Femur (tissue), 1 donor: ENCODE results near the gene GPRASP2.

Source experiments
- DNase-seq: peaks from one replicate; pipeline ENCODE4 v3.0.0-alpha.2; 2017

The GPRASP2 gene

DNA sequence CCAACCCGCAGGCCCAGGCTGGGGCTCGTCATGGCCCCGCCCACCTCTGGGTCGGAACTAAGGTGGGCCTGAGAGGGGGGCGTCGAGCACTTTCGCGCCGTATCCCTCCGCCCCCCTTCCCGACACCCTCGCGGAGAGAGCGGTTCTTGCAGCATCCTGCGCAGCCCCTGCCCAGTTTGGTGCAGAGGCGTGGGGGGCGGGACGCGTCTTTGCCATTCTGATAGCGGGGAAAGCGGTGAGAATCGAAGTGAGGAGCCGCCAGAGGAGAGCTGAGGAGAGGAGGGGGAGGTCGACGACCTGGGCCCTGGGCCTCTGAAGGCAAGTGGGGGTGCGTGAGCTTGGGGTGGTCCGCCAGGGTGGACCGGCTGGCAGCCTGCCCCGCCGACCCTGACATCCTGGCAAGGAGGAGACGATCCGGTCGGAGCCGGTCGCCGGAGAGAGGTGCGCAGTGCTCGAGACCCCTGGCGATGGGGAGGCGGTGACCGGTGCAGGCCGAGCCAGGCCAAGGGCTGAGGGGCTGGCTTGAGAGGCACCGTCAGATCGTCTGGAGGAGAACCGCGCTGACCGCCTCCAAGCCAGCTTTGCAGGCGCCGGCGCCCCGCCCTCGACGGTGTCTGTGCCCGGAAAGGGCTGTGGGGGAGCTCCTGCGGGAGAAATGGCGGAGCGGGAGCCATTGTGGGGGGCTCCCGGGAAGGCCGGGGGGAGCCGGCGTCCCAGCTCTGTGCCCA is 33.8 kb downstream of the GPRASP2 start:
- peak; percentile 64 for DNase-seq

DNA sequence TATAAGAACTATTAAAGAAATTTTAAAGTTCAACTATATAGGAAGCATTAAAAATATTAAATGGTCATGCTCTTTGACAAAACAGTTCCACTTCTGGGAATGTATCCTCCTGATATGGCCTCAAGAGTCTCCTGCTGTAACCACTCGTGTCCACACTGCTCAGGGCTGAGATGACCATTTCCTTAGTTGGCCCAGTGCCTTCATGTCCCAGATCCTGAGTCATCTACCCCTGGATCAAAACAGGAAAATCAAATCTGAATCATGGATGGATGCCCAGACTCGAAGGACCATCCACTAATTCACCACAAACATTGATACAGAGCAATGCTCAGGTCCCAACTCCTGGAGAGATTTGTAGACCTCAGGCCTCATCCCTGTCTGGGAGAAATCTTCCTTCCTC is 53.0 kb downstream of the GPRASP2 start:
- DNase-seq, result no peak

DNA sequence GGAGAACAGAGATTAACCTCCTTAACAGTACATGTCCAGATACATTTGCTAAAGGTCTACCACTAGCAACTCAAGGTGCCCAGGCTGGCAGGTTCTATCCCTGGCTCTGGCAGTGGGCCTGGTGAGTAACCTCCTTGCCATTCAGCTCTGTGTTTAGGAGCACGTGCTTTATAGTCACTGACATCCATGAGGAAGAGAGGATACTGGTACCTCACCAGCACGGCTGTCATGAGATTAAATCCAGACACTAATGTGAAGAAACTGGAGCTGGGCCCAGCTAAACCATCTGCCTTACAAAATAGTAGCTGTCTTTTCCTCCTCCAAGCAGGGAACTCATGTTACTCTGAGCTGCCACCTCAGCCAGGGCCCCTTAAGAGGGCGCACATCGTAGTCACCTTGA is 53.6 kb downstream of the GPRASP2 start:
- no peak for DNase-seq

DNA sequence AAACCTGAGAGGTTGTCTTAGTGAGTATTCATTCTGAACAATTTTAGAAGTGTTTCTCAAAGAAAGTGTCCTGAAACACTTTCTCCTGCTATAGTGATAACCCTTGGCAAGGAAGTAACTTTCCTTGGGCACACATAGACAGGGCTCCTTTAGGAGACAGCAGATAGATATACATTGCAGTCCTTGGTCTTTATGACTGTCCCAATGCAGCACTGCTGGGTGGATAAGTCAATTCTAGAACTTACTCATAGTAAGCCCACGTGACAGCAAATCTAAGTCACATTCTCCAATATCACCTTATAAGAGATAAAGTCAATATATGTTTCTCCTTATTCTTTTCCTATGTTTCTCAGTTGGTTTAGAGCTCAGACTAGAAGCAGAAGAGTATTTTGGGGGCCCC is 55.0 kb downstream of the GPRASP2 start:
- no peak for DNase-seq
